IPS-20b (cell line): ENCODE measurements around the gene SDK1.
A peak's percentile ranks its signal among the peaks of the same experiment; 100 is the strongest.

ENCODE experiments used
- H3K27ac ChIP-seq: one replicate; pipeline ENCODE4 v1.5.1; 2013; ENCODE audit warnings: low read length
- H3K27me3 ChIP-seq: 2 replicates; pipeline ENCODE4 v1.6.1; 2013; ENCODE audit warnings: mild to moderate bottlenecking, low read length, inconsistent platforms; ENCODE audit not compliant: insufficient read depth
- H3K36me3 ChIP-seq: 2 replicates; pipeline ENCODE4 v1.6.1; 2013; ENCODE audit warnings: low read depth, mild to moderate bottlenecking, inconsistent platforms, low read length, moderate library complexity; ENCODE audit not compliant: insufficient read depth
- H3K4me1 ChIP-seq: 2 replicates; pipeline ENCODE4 v1.6.1; 2013; ENCODE audit warnings: mild to moderate bottlenecking, control low read depth, inconsistent platforms, low read length, moderate library complexity; ENCODE audit not compliant: insufficient read depth
- H3K4me3 ChIP-seq: 2 replicates; pipeline ENCODE4 v1.5.1; 2013; ENCODE audit warnings: mild to moderate bottlenecking, low read length, inconsistent platforms
- H3K9ac ChIP-seq: 2 replicates; pipeline ENCODE4 v1.6.1; 2013; ENCODE audit warnings: low read depth, mild to moderate bottlenecking, inconsistent platforms, low read length, moderate library complexity
- H3K9me3 ChIP-seq: 2 replicates; pipeline ENCODE4 v1.6.1; 2013; ENCODE audit warnings: mild to moderate bottlenecking, low read depth, low read length, inconsistent platforms; ENCODE audit not compliant: insufficient read depth

The SDK1 gene

DNA sequence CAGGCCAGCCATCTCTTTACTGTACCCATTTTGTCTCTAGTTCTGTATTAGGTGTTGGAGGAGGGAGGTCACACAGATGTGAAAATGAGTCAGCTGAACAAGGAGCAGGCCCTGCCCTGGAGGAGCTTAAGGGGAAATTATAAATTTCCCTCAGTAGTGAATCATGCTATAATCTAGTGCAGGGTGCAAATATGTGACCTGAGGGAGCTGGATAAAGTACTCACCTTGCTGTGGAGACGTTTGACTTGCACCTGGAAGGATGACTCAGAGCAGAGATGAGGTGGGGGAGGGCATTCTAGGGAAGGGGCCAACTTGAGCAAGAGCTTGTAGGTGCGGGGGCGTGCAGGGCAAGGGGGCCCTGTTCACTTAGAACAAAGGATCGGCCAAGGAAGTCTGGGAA lies 610.6 kb downstream of the SDK1 start:
- H3K27ac ChIP-seq = no peak overlapping the region
- H3K9me3 ChIP-seq = no peaks in the 10 kb centered on the region
- H3K4me3 ChIP-seq = no peak overlapping the region
- H3K36me3 ChIP-seq = no peaks in the 10 kb centered on the region
- peaks cover 8% of the 10 kb centered on the region; the same call in 1 of the 2 replicates for H3K4me1 ChIP-seq
- H3K9ac ChIP-seq = no peak overlapping the region
- no peaks in the 10 kb centered on the region for H3K27me3 ChIP-seq

- H3K4me1 ChIP-seq = peaks cover 6% of the 10 kb centered on the region; the same call in 1 of the 2 replicates
- H3K27me3 ChIP-seq = no peaks in the 10 kb centered on the region
- H3K27ac ChIP-seq = no peak overlapping the region
- H3K4me3 ChIP-seq = no peak overlapping the region
- H3K36me3 ChIP-seq = no peaks in the 10 kb centered on the region
- H3K9ac ChIP-seq = no peak overlapping the region
- no peaks in the 10 kb centered on the region for H3K9me3 ChIP-seq
Measured at GRCh38 chr7:3912291-3912690, 611.2 kb downstream of the SDK1 start.

- no peaks in the 10 kb centered on the region for H3K27me3 ChIP-seq
- H3K36me3 ChIP-seq = no peaks in the 10 kb centered on the region
- H3K9me3 ChIP-seq = peaks cover 3% of the 10 kb centered on the region; the same call in 1 of the 2 replicates
- no peak overlapping the region for H3K4me3 ChIP-seq
- H3K9ac ChIP-seq = no peak overlapping the region
- H3K27ac ChIP-seq = no peak overlapping the region
- H3K4me1 ChIP-seq = peaks cover 5% of the 10 kb centered on the region; the same call in 1 of the 2 replicates
Measured at GRCh38 chr7:3914051-3914775, 613.2 kb downstream of the SDK1 start.

DNA sequence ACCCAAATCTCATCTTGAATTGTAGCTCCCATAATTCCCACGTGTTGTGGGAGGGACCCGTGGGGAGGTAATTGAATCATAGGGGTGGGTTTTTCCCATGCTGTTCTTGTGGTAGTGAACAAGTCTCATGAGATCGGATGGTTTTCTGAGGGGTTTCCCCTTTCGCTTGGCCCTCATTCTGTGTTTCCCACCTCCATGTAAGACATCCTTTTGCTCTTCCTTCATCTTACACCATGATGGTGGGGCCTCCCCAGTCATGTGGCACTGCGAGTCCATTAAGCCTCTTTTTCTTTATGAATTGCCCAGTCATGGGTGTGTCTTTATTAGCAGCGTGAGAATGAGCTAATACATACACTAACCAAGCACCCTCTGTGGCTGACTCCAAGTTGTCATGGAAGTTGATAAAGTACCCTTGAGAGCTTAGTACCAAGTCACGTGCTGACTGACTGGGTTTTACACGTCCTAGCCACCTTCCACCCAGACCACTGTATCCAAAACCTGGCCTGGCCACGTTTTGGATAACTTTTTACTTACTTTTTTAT lies 614.4 kb downstream of the SDK1 start:
- no peaks in the 10 kb centered on the region for H3K27me3 ChIP-seq
- no peak overlapping the region for H3K27ac ChIP-seq
- H3K9me3 ChIP-seq = peaks cover 3% of the 10 kb centered on the region; the same call in 1 of the 2 replicates
- H3K4me3 ChIP-seq = no peak overlapping the region
- H3K4me1 ChIP-seq = peaks cover 5% of the 10 kb centered on the region; the same call in 1 of the 2 replicates
- H3K36me3 ChIP-seq = no peaks in the 10 kb centered on the region
- no peak overlapping the region for H3K9ac ChIP-seq

DNA sequence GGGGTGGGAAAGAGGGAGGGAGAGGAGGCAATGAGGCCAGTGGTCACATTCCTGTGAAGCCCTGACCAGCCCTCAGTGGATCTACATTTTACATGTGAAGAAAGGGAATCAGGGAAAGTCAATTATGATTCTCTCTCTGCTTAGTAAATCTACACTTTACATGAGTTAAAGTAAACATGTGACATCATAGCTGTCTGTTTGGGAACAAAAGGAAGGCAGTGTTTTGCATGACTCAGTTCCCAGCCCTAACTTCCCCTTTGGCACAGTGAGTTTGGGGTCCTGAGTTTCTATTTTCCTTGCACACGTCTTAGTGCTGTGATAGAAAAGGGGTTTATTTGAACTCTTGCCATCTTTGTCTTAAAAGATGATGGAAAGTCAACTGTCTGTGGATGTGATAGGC lies 615.1 kb downstream of the SDK1 start:
- H3K4me1 ChIP-seq = peaks cover 5% of the 10 kb centered on the region; the same call in 1 of the 2 replicates
- H3K27ac ChIP-seq = no peak overlapping the region
- H3K9ac ChIP-seq = no peak overlapping the region
- H3K27me3 ChIP-seq = no peaks in the 10 kb centered on the region
- H3K36me3 ChIP-seq = no peaks in the 10 kb centered on the region
- peaks cover 3% of the 10 kb centered on the region; the same call in 1 of the 2 replicates for H3K9me3 ChIP-seq
- no peak overlapping the region for H3K4me3 ChIP-seq

DNA sequence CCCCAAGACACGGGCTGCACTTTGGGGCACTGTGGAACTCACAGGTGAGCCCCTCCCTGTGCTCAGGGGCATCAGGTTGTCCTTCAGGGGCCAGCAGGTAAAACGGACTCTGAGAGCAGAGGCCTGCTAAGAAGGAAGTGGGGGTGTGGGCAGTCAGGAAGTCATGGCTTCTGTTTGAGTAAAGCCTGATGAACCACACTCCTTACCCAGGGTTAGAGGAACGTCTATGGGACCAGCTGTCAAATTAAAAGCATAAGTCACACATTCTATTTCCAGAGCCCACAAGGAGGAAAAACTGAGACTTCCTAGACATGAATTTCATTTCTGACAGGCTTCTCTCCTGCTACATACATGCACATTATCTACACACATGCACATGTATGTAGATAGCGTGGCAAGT lies 616.4 kb downstream of the SDK1 start:
- no peak overlapping the region for H3K4me3 ChIP-seq
- no peaks in the 10 kb centered on the region for H3K36me3 ChIP-seq
- H3K9me3 ChIP-seq = peaks cover 3% of the 10 kb centered on the region; the same call in 1 of the 2 replicates
- peaks cover 4% of the 10 kb centered on the region; the same call in 1 of the 2 replicates for H3K4me1 ChIP-seq
- H3K27me3 ChIP-seq = no peaks in the 10 kb centered on the region
- H3K27ac ChIP-seq = no peak overlapping the region
- no peak overlapping the region for H3K9ac ChIP-seq

GRCh38 chr7:3918576-3918975 lies 617.5 kb downstream of the SDK1 start:
- no peaks in the 10 kb centered on the region for H3K36me3 ChIP-seq
- H3K9ac ChIP-seq = no peak overlapping the region
- H3K4me3 ChIP-seq = no peak overlapping the region
- H3K9me3 ChIP-seq = peaks cover 3% of the 10 kb centered on the region; the same call in 1 of the 2 replicates
- peaks cover 9% of the 10 kb centered on the region; the same call in 1 of the 2 replicates for H3K4me1 ChIP-seq
- H3K27me3 ChIP-seq = no peaks in the 10 kb centered on the region
- no peak overlapping the region for H3K27ac ChIP-seq

DNA sequence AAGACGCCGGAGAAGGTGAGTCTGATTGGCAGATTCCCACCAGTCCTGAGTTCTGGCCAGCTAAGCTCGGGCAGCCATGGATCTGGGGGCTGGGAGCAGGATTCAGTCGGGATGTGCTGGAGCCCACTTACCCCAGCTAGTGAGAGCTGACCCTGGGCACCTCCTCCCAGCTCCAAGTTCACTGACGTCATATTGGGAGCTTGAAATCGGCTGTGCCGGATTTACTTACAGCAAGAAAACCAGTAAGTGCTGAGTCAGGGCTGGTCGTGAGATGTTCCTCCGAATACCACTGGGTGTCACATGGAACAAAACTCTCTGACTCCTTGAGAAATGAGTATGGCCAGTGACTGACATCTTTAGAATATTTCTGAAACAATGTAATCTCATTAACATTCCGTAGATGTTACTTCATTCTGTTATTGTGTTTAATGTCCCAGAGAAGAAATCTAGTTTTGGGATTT lies 621.2 kb downstream of the SDK1 start:
- no peak overlapping the region for H3K4me3 ChIP-seq
- H3K9ac ChIP-seq = peak overlapping the region; percentile 25; the same call in 1 of the 2 replicates
- peaks cover 9% of the 10 kb centered on the region; the same call in 1 of the 2 replicates for H3K4me1 ChIP-seq
- H3K27ac ChIP-seq = peak overlapping the region; percentile 20
- no peaks in the 10 kb centered on the region for H3K36me3 ChIP-seq
- H3K27me3 ChIP-seq = no peaks in the 10 kb centered on the region
- peaks cover 3% of the 10 kb centered on the region; the same call in 1 of the 2 replicates for H3K9me3 ChIP-seq

- Histone ChIP-seq H3K9ac (no peak overlapping the region), H3K9me3 (peaks cover 3% of the 10 kb centered on the region; the same call in 1 of the 2 replicates), H3K4me1 (peaks cover 11% of the 10 kb centered on the region; the same call in 1 of the 2 replicates), H3K4me3 (no peak overlapping the region), H3K27me3 (no peaks in the 10 kb centered on the region), H3K27ac (no peak overlapping the region), H3K36me3 (no peaks in the 10 kb centered on the region)
Measured at GRCh38 chr7:3923307-3923918, 622.4 kb downstream of the SDK1 start.

- Histone ChIP-seq H3K27me3 (no peaks in the 10 kb centered on the region), H3K36me3 (no peaks in the 10 kb centered on the region)
Measured at GRCh38 chr7:3924277-3924676, 623.2 kb downstream of the SDK1 start.

DNA sequence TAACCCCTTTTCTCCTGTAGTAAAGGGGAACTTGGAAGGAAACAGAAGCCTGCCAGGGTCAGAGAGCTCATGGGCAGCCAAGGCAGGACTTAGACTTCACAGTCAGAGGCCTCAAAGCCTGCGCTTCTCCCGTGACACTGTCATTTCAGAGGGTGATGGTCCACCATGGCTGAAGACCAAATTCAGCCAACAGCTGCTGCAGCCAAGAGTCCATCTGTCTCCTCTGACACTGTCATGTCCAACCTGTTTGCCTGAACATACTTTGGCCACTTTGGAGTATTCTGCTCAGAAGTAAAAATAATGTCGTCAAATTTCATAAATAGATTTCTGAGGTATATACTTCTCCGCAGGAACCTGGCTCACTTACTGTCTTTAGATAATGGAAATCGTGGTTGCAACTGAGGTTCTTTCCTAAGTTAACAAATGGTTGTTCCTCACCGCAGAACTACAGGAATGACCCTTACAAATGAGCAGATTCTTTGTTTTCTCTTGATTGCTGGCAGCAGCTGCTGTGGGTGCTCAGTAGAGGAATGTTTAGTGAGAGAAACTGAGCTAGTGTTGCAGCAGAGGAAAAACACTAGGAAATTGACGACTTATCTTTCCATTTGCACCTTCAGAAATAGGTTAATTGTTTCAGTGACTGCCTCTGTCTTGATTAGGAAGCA lies 626.5 kb downstream of the SDK1 start:
- no peaks in the 10 kb centered on the region for H3K9me3 ChIP-seq
- no peak overlapping the region for H3K27ac ChIP-seq

More at GRCh38 chr7:3924277-3924676, 623.2 kb downstream of the SDK1 start:
- no peak overlapping the region for H3K4me3 ChIP-seq
- H3K9ac ChIP-seq = no peak overlapping the region
- peaks cover 11% of the 10 kb centered on the region; the same call in 1 of the 2 replicates for H3K4me1 ChIP-seq
- H3K9me3 ChIP-seq = no peaks in the 10 kb centered on the region
- H3K27ac ChIP-seq = no peak overlapping the region

More for the DNA sequence above, 626.5 kb downstream of the SDK1 start:
- H3K4me3 ChIP-seq = no peak overlapping the region
- H3K4me1 ChIP-seq = peaks cover 5% of the 10 kb centered on the region; the same call in 1 of the 2 replicates
- no peak overlapping the region for H3K9ac ChIP-seq
- no peaks in the 10 kb centered on the region for H3K36me3 ChIP-seq
- H3K27me3 ChIP-seq = no peaks in the 10 kb centered on the region
